Measurements from ENCODE around the gene ZKSCAN4. TPM values are rescaled to one million over a fixed set of nuclear protein-coding genes. Genes with fewer than 3 reads are reported as not detected.

ZKSCAN4 gene
- total RNA-seq (2014; rRNA removed; shearing (Covaris generic)): 4.4 and 4.8 TPM in 2 replicates

DNA sequence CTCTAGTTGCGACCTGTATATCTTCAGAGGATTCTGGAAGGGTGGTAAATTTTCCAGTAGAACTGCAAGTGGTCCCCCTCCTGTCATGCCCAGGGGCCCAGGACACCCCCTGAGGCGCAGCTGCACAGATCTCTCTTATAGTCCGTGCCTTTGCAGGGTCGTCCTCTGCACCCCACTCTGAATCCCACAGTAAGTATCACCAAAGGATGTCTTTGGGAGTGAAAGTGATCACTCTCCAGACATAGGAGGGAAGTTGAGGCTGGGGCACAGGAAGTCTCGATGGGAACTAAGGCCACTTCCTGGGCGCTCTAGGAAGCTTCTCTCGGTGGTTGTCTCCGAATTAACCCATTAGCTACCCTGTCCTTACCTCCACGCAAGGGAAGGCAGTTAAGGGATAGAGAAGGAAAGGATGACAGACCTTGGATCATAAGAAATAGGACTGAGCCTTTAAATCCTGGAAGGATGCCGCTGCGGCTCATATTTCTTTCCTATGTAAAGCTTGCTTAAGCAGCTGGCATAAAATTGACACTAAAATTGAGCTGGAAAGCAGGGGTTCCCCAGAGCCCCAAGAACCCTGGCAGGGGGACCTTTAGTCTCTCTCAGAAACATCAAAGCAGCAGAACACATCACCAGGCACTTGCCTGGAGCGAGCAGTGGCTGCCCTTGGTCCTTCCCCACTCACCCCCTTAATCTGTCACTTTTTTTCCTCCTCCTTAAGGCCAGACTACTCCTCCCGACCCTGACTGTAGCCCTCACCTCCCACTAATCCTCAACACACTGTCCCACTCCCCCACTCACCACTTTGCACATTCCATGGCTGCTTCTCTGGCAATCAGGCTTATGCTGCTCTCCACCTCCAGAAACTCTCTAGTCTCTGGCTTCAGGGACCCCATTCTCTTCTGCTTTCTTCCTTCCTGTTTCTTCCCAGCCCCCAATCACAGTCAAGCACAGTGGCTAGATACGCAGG is at the start of gene ZKSCAN4:
Gene ZKSCAN4, minus strand, starts transcription at position 261 of the 967 bp plus-strand sequence. CDS start 289 bp downstream, outside the sequence.
- Histone ChIP-seq H3K27me3 (no peaks in the 10 kb centered on the region), H3K9me3 (replicated peaks) (no peaks in the 10 kb centered on the region), H3K36me3 (no peaks in the 10 kb centered on the region; the same call in 1 of the 2 replicates), H3K4me3 (peak within 1 kb of the TSS; percentile 81), H3K4me1 (no peaks in the 10 kb centered on the region), H3K27ac (no peak within 1 kb of the TSS; the same call in 1 of the 2 replicates)
- peak; percentile 88 to 95 for DNase-seq

DNA sequence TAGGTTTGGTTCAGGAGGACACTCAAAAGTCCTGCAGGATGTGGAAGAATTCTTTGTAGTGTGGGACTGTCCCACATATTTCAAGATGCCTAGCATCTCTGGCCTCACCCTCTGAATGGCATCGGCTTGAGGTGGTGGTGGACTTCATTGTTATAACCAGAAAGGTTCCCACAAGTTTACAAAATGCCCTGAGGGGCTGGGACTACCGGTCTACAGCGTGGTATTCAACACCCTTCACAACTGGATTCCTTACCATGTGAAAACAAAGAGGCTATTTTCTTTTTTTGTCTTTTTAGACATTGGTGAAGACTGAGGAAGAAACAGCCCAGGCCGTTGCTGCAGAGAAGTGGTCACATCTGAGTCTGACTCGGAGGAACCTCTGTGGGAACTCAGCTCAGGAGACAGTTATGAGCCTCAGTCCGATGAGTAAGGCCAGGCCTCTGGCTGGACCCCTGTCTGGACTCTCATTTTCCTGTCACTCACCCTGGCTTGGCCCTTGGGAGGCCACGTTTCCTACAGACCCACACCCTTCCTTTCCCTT is 44.5 kb upstream of the ZKSCAN4 start:
- Histone ChIP-seq H3K4me3 (no peak overlapping the region), H3K27me3 (no peaks in the 10 kb centered on the region), H3K4me1 (no peaks in the 10 kb centered on the region), H3K36me3 (peaks cover 13% of the 10 kb centered on the region), H3K9me3 (replicated peaks) (no peaks in the 10 kb centered on the region), H3K27ac (no peak overlapping the region)
- no peak for DNase-seq

DNA sequence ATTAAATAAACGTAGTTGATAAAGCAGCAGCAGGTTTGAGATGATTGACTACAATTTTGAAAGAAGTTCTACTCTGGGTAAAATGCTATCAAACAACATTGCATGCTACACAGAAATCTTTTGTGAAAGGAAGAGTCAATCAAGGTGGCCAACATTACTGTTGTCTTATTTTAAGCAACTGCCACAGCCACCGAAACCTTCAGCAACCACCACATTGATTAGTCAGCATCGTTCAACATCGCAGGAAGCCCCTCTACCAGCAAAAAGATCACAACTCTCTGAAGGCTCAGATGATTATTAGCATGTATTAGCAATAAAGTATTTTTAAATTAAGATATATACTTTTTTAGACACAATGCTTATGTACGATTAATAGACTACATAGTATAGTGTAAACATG is 43.3 kb upstream of the ZKSCAN4 start:
- Histone ChIP-seq H3K4me1 (no peaks in the 10 kb centered on the region), H3K4me3 (no peak overlapping the region), H3K27me3 (no peaks in the 10 kb centered on the region), H3K9me3 (replicated peaks) (no peaks in the 10 kb centered on the region), H3K36me3 (peaks cover 7% of the 10 kb centered on the region; the same call in 1 of the 2 replicates), H3K27ac (no peak overlapping the region)
- no peak for DNase-seq

DNA sequence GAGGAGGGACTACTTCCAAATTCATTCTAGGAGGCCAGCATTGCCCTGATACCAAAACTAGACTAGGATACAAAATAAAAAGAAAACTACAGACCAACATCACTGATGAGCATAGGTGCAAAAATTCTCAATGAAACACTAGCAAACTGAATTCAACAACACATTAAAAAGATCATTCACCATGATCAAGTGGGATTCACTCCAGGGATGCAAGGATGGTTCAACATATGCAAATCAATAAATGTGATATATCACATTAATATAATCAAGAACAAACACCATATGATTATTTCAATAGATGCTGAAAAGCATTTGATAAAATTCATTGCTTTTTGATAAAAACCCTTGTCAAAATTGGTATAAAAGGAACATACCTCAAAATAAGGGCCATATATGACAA is 39.5 kb upstream of the ZKSCAN4 start:
- DNase-seq: no peak
- H3K27me3 ChIP-seq: no peaks in the 10 kb centered on the region
- H3K4me3 ChIP-seq: no peak overlapping the region
- no peaks in the 10 kb centered on the region for H3K9me3 ChIP-seq (replicated peaks)
- H3K27ac ChIP-seq: no peak overlapping the region
- H3K36me3 ChIP-seq: peaks cover 36% of the 10 kb centered on the region
- no peaks in the 10 kb centered on the region for H3K4me1 ChIP-seq

DNA sequence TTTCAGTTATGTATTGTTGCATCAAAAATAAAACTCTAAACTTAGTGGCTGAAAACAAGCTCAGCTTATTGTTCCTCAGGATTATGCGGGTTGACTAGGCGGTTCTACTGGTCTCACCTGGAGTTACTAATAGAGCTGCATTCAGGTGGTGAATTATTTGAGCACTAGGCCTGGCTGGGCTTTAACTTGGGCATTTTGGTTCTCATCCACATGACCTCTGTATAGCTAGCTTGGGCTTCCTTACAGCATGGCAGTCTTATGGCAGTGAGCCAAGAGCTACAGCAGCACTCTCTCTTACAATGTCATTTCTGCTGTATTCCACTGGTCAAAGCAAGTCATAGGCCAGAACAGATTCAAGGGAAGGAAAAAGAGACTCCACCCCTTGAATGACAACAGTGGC is 30.9 kb upstream of the ZKSCAN4 start:
- H3K36me3 ChIP-seq: peaks cover 34% of the 10 kb centered on the region

DNA sequence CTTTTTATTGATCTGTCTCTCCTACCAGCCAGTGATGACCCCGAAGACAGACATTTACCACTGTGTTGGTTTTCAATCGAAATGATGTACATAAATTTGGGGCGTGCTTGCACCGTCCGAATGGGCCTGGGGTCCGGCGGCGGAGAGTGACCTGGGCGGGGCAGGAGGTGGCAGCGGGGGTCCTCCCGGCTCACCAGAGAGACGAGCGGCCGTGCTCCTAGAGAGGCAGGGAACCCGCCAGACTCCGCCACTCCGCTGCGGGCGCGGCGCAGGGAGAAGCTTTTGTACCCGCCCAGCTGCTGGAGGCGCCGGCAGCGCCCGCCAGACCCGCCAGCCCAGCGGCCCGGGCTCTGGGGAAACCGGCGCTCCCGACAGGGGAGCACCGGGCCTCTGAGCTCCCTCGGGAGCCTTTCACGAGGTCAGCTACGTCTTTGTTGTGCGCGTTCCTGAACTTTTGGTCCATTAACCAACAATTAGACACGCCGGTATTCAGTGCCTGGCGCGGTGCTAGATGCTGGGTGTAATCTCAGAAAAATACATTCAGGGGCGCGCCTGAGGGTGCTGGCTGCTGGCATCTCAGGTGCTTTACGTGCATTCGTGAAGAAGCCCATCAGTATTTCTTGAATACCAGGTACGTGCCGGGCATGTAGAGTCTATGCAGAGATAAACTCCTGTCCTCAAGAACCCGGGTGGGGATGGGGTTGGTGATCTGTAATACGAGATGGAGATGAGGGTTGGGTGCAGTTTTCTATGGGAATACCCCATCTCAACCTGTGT is 29.4 kb upstream of the ZKSCAN4 start, which contains the start of gene PGBD1:
Gene PGBD1, plus strand, starts transcription at position 285 of the 777 bp plus-strand sequence. CDS start 2,242 bp downstream, outside the sequence.
- H3K4me1 ChIP-seq: no peaks in the 10 kb centered on the region
- peaks cover 20% of the 10 kb centered on the region for H3K36me3 ChIP-seq
- 0 out of 2 replicates have a peak, but pooled peaks cover 3% of the 10 kb centered on the region for H3K9me3 ChIP-seq (replicated peaks)
- H3K27me3 ChIP-seq: no peaks in the 10 kb centered on the region
- H3K27ac ChIP-seq: peak within 1 kb of the TSS; percentile 81
- DNase-seq: peak; percentile 87
- peak within 1 kb of the TSS; percentile 89 for H3K4me3 ChIP-seq

More for the DNA sequence above, 30.9 kb upstream of the ZKSCAN4 start:
- H3K27ac ChIP-seq: no peak overlapping the region
- H3K4me3 ChIP-seq: no peak overlapping the region; the same call in 1 of the 2 replicates
- H3K4me1 ChIP-seq: no peaks in the 10 kb centered on the region
- 0 out of 2 replicates have a peak, but pooled peaks cover 3% of the 10 kb centered on the region for H3K9me3 ChIP-seq (replicated peaks)
- peak; percentile 4 to 13 for DNase-seq
- no peaks in the 10 kb centered on the region for H3K27me3 ChIP-seq

DNA sequence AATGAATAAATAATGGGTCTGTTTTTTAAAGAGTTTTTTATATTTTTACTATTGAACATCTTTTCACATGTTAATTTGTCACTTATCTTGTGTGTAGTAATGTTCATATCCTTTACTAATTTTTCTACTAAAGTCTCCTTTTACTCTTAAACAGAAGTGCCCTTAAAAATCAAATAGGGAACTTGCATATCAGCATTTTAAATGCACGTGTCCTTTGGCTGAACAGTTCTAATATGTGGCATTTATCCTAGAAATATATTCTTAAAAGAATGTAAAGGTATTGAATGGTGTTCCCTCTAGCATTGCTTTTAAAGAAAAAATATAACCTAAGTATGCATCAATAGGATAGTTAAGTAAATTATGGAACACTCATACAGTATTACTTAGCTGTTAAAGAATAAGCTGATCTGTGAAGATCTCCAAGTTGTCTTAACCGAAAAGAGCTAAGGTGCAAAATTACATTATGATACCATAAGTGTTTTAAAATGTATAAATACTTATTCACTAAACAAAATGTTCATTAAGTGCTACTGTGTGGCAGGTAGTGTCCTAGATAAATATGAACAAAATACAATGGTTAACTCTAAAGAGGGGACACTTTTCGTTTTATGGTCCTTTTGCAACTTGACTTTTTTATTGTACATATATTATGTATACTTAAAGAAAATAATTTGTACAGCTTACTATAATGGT is 28.7 kb upstream of the ZKSCAN4 start:
- Histone ChIP-seq H3K4me1 (no peaks in the 10 kb centered on the region), H3K27me3 (no peaks in the 10 kb centered on the region), H3K27ac (peak overlapping the region; percentile 81; the same call in 1 of the 2 replicates), H3K36me3 (peaks cover 21% of the 10 kb centered on the region), H3K4me3 (peak overlapping the region; percentile 89), H3K9me3 (replicated peaks) (0 out of 2 replicates have a peak, but pooled peaks cover 3% of the 10 kb centered on the region)
- no peak for DNase-seq

DNA sequence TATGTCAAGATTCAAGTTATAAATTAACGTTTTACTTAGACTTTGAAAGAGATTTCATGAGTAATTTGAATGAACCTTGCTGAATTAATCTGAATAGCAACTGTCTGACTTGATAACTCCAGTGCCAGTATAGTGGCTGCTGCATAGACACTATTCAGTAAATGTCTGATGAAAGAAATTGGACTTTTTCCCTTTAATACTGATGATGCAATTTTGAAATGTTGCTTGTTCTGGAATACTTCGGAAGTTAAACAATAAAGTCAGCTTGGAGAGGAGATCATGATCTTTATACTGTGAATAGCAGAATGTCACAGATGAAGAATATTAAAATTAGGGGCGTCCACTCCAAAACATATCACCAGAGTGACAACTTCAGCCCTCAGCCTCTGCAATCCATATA is 25.7 kb upstream of the ZKSCAN4 start:
- H3K27me3 ChIP-seq: no peaks in the 10 kb centered on the region
- H3K4me3 ChIP-seq: no peak overlapping the region
- H3K36me3 ChIP-seq: peaks cover 4% of the 10 kb centered on the region
- DNase-seq: no peak
- H3K27ac ChIP-seq: no peak overlapping the region
- 0 out of 2 replicates have a peak, but pooled peaks cover under 1% of the 10 kb centered on the region for H3K9me3 ChIP-seq (replicated peaks)
- H3K4me1 ChIP-seq: no peaks in the 10 kb centered on the region

DNA sequence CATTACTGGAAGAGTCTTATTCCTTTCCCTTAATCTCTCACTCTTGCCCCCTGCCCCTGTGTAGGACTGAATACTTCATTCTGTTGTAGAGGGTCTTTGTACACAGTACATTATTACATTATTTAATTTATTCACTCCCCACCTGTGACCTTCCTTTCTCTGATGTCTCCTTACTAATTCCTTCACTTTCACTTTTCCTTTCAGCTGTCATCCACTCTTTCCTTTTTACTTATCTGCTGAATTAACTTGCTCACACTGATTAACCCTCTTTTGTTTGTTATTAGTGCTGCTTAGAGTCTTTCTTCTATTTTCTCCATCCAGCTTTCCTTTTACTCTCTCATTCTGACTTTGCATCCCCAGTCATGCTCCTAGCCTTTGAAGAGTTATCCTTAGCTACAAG is 22.8 kb upstream of the ZKSCAN4 start:
- Histone ChIP-seq H3K9me3 (replicated peaks) (no peaks in the 10 kb centered on the region), H3K4me1 (no peaks in the 10 kb centered on the region), H3K27ac (no peak overlapping the region), H3K4me3 (no peak overlapping the region), H3K27me3 (no peaks in the 10 kb centered on the region), H3K36me3 (peaks cover 4% of the 10 kb centered on the region; the same call in 1 of the 2 replicates)
- DNase-seq: no peak

DNA sequence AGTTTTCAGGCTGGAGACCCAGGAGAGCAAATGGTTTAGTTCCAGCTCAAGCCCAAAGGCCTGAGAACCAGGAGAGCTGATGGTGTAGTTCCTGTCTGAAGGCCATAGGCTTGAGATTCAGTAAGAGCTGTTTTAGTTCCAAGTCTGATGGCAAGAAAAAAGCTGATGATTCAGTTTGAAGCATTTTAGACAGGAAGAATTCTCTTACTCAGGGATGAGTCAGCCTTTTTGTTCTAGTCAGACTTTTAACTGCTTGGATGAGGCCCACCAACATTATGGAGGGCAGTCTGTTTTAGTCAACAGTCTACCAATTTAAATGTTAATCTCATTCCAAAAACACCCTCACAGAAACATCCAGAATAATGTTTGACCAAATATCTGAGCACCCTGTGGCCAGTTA is 17.4 kb upstream of the ZKSCAN4 start:
- H3K36me3 ChIP-seq: no peaks in the 10 kb centered on the region
- no peaks in the 10 kb centered on the region for H3K9me3 ChIP-seq (replicated peaks)
- H3K27ac ChIP-seq: no peak overlapping the region
- DNase-seq: no peak
- peaks cover 10% of the 10 kb centered on the region; the same call in 1 of the 2 replicates for H3K4me1 ChIP-seq
- no peaks in the 10 kb centered on the region for H3K27me3 ChIP-seq
- H3K4me3 ChIP-seq: no peak overlapping the region

DNA sequence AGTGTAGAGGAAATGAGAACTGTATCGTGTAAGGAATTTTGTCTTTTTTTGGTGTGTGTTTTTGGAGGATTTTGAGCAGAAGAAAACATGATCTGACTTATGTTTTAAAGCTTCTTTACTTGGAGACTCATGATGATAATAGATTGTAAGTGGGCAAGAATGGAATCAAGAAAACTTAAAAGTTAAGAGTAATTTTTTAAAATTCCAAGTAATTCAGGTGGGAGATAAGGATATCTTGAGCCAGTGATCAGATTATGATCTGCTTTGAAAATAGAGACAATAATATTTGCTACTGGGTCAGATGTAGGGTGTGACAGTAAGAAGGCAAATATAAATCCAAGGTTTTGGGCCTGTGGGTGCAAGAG is 15.6 kb upstream of the ZKSCAN4 start:
- DNase-seq: no peak
- Histone ChIP-seq H3K9me3 (replicated peaks) (no peaks in the 10 kb centered on the region), H3K4me3 (peak overlapping the region; percentile 78), H3K27ac (peak overlapping the region; percentile 72), H3K27me3 (no peaks in the 10 kb centered on the region), H3K36me3 (no peaks in the 10 kb centered on the region), H3K4me1 (peaks cover 10% of the 10 kb centered on the region; the same call in 1 of the 2 replicates)

DNA sequence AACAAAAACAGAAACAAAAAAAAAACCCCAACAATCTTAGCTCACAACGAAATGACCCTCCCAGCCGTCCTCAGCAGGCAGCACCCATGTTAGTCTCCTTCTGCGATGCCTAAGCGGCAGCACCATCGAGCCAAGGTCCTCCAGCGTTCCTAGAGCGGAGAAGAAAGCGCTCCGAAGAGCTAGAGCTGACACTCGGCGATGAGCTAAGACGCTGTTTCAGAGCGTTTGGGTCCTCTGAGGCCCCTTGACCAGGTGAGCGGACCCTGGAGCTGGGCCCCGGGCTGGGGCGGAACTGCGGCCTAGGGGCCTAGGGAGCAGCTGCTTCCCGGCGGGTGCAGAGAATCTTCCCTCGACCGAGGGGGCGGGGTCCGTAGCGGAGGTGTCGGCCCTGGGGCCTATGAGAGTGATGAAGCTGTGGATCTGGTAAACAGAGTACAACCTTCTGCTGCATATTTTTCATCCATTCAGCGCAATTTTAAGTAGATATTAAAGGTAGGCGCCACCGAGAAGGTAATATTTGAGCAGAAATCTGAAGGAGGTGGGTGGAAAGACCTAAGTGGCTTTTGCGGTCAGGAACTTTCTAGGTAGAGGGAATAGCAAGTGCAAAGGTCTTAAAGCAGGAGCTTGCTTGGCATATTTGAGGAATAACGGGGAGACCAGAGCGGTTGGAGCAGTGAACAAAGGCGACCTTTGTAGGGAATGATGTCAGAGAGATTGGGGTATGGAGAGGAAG is 15.1 kb upstream of the ZKSCAN4 start, which contains the start of gene ZSCAN26:
Gene ZSCAN26, plus strand, starts transcription at position 182 of the 733 bp plus-strand sequence. CDS start 4,777 bp downstream, outside the sequence.
- Histone ChIP-seq H3K27ac (peak within 1 kb of the TSS; percentile 72), H3K4me1 (peaks cover 10% of the 10 kb centered on the region; the same call in 1 of the 2 replicates)

DNA sequence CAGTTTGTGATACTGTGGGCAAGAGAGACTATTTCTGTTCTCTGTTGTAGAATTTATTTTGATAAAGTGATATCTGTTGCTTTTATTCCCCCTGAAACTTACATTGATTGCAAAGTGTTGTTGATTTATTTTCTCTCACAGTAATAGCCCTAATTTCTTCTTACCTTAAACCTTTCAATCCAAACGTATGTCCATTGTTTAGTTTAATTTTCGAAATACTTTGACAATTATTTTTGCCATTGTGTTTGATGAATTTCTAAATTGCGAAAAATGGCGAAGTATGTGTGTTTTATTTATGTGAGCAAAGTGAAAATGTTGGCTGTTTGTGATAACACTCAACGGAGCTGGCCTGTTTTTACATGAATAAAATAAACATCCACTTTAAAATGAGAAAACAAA is 14.5 kb upstream of the ZKSCAN4 start:
- no peaks in the 10 kb centered on the region for H3K9me3 ChIP-seq (replicated peaks)
- H3K36me3 ChIP-seq: no peaks in the 10 kb centered on the region
- DNase-seq: no peak
- H3K27ac ChIP-seq: peak overlapping the region; percentile 72
- H3K4me1 ChIP-seq: peaks cover 10% of the 10 kb centered on the region; the same call in 1 of the 2 replicates
- peak overlapping the region; percentile 78 for H3K4me3 ChIP-seq
- no peaks in the 10 kb centered on the region for H3K27me3 ChIP-seq

More for the DNA sequence above, 15.1 kb upstream of the ZKSCAN4 start, which contains the start of gene ZSCAN26:
- Histone ChIP-seq H3K4me3 (peak within 1 kb of the TSS; percentile 78), H3K36me3 (no peaks in the 10 kb centered on the region), H3K27me3 (no peaks in the 10 kb centered on the region), H3K9me3 (replicated peaks) (no peaks in the 10 kb centered on the region)
- peak; percentile 85 to 93 for DNase-seq
